Epithelial cell of esophagus (primary cell): ENCODE results near the gene LAPTM5.

Experiments
- DNase-seq: peaks from one replicate; pipeline ENCODE4 v3.0.0; 2010; ENCODE audit warnings: low read depth
- H3K4me3 ChIP-seq: 2 replicates; pipeline ENCODE4 v1.5.1; 2011; ENCODE audit warnings: mild to moderate bottlenecking, low read length, control low read depth
- TF ChIP-seq, protein P1 (sequence below): IDR thresholded peaks from 2 replicates; pipeline ENCODE4 v1.5.1; 2011; ENCODE audit warnings: low read depth, mild to moderate bottlenecking, low read length, control low read depth, inconsistent platforms; ENCODE audit not compliant: insufficient read depth; ENCODE audit errors: missing control alignments

LAPTM5 gene

DNA sequence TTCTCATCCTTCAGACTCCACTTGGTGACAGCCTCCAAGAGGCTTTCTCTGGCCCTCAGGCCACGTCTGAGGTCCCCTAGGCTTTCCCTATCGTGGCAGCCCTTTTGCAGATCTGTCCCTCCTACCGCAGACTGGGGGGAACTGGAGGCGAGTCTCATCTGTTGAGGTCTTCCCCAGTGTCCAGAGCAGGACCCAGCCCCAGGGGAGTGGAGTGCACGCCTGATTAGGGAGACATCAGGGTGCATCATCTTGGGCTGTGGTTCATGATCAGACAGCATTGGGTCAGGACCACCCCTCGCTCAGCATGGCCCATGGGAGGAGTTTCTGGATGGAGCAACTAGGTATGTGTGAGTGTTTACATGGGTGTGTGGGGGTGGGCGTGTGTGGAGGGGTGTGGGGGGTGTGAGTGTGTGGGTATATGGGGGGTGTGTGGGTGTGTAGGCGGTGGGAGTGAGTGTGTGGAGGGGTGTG is 25.7 kb downstream of the LAPTM5 start:
- no peak overlapping the region for H3K4me3 ChIP-seq
- TF ChIP-seq, protein P1, sequence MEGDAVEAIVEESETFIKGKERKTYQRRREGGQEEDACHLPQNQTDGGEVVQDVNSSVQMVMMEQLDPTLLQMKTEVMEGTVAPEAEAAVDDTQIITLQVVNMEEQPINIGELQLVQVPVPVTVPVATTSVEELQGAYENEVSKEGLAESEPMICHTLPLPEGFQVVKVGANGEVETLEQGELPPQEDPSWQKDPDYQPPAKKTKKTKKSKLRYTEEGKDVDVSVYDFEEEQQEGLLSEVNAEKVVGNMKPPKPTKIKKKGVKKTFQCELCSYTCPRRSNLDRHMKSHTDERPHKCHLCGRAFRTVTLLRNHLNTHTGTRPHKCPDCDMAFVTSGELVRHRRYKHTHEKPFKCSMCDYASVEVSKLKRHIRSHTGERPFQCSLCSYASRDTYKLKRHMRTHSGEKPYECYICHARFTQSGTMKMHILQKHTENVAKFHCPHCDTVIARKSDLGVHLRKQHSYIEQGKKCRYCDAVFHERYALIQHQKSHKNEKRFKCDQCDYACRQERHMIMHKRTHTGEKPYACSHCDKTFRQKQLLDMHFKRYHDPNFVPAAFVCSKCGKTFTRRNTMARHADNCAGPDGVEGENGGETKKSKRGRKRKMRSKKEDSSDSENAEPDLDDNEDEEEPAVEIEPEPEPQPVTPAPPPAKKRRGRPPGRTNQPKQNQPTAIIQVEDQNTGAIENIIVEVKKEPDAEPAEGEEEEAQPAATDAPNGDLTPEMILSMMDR = no peak
- no peak for DNase-seq

DNA sequence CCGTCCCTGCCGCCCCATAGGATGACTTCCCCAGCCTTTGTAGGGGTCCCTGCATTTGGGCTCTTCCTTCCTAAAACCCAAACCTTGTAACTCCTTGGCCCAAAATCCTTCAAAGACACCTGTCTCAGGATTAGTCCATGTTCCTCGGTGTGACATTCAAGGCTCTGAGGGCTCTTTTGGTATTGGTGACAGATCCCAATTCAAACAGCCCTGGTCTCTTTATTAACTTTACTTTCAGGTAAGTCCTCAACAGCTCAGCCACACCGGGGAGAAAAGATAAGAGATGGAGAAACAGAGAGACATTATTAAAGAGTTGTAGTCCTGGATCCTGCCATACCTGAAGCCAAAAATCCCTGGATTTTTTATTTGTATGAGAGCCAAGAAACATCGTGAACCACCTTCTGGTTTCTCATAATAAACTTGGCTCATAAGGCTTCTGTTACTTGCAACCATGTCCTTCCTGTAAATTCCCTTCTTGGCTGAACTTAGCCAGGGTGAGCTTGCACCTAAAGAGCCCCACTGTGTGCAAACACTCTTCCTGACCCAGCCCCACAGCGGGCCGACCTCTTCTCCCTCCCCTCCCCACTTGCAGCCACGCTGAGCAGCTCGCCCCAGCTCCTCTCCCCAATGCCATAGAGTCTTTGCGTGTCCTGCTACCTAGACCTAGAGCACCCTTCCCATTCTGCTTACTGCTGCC is 26.3 kb downstream of the LAPTM5 start:
- TF ChIP-seq, protein P1 = no peak
- no peak overlapping the region for H3K4me3 ChIP-seq
- no peak for DNase-seq

DNA sequence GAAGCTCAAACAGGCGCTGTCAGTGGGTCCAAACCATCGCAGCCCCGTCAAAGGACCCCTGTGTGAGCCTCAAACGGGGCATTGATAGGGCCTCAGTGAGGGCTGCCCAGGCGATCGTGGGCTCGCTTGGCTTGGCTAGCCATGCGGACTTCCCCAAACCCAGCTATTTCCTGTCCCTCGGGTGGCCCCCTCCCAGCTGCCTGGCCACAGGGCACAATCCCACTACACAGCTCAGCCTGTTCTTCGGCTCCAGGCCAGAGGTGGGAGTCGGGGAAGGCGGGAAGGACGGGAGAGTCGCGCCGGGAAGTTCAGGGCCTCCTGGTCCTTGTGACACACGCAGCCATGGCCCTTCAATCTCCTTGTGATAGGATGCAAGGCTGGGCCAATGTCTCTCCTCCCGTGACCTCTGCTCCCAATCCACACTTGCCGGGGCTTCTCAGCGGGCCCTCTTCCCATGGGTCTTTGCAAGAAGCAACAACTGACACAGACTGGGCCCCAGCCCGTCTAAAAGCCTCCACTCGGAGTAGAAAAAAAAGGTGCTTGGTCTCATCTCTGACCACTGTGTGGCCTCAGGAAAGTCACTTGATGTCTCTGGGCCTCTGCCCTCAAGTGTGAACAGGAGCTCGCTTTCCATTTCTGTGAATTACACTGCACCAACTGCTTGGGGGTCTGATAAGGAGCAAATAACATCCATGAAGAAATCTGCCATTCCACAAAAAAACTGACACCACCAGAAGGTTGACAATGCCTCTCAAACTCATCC is 27.0 kb downstream of the LAPTM5 start:
- TF ChIP-seq, protein P1 = no peak
- H3K4me3 ChIP-seq = no peak overlapping the region
- no peak for DNase-seq

DNA sequence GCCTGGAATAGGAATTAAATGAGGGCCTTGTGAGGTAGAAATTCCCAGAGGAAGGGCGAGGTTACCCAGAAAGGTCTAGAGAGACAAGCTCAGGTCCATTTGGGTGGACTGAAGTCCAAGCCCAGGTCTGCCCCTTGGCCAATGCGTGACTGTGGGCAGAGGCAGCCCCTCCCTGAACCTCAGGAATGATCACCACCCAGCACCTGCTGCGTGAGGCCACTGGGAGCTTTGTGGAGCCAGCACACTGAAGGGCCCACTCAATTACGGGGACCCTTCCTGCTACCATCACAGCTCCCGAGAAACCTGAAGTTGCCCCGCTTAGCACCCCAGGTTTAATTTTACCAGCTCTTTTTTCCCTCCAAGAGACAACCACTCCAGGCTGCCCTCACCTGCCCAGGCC is 27.7 kb downstream of the LAPTM5 start:
- H3K4me3 ChIP-seq = no peak overlapping the region
- DNase-seq = no peak
- TF ChIP-seq, protein P1 = no peak

DNA sequence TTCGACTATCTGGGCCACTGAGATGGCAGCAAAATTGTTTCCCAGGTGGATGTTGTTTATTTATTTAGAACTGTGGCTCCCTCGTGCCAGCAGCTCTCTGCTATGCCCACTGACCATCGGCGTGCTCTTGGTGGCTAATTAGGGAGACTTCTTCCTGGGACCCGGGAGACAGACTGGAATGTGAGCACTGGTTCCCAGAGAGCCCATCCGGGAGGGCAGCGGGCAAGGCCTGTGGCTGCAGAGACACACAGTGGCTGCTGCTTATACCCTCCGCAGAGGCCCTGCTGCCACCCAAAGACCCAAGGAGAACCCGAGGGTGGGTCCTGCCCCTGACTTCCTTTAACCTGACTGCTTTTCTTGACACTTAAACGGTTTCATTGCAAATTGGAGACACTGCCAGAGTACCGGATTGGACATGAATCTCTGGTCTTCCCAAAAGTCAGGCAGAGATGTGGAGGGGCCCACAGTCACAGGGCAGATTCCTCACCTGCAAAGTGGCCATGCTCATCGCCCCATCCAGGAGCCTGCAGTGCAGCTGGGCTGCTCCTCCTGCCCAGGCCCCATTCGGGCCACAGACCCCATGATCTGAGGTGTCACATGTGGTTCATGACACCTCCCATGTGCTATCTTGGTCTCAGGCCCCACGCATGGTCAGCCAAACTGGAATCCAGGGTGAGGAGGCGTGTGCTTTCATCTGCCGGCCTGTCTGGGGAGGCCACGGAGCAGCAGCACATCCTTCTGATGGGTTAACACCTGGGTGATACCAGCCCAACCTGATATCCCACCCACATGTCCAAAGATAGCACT is 28.5 kb downstream of the LAPTM5 start:
- H3K4me3 ChIP-seq = no peak overlapping the region
- no peak for DNase-seq

DNA sequence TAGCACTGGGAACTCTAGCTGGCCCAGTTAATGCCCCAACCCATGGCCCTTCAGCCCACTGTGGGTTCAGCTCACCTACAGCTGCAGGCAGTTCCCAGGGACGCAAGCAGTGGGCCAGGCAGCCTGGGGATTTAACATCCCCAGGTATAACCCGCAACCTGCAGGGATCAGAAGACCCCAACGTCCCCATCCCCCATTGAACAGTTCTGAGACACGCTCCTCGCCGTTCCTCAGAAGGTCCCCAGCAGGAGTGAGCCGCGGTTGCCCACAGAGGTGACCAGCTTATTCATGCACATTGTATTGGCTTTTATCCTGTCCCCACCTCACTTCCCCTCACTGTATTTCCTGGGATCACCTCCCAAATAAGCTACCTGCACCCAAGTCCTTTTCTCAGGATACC is 29.2 kb downstream of the LAPTM5 start:
- DNase-seq = no peak
- no peak overlapping the region for H3K4me3 ChIP-seq
- TF ChIP-seq, protein P1 = no peak

More for the DNA sequence above, 28.5 kb downstream of the LAPTM5 start:
- TF ChIP-seq, protein P1 = no peak
